AG04450 (cell line): ENCODE results near the gene STOML1. TPM values are rescaled to one million over a fixed set of nuclear protein-coding genes. Genes with fewer than 3 reads are reported as not detected.
"Not testable (repeated sequence)": the region's sequence is repeated elsewhere in the genome, so short reads cannot be mapped to it uniquely, and the experiment has no call there.

Experiments
- CTCF ChIA-PET: fragments of 300-600, 350-600 bp; formaldehyde crosslinking; extraction: SDS; loops from one replicate; lab custom pipeline; 2022; ENCODE audit warnings: antibody characterized with exemption, inconsistent platforms; lab: Charles Lee
- POLR2A ChIA-PET: fragments of 350-600 bp; formaldehyde crosslinking; extraction: SDS; loops from one replicate; lab custom pipeline; 2021; ENCODE audit warnings: antibody characterized with exemption, inconsistent platforms; lab: Yijun Ruan, JAX
- DNase-seq: peaks from one replicate; pipeline ENCODE4 v3.0.0-alpha.2; 2011; ENCODE audit warnings: low read depth, low spot score
- H3K27ac ChIP-seq: one replicate; pipeline ENCODE4 v1.5.1; 2012; ENCODE audit warnings: low read depth, low read length, control low read depth
- H3K27me3 ChIP-seq: one replicate; pipeline ENCODE4 v1.6.0; 2012; ENCODE audit warnings: low read length; ENCODE audit not compliant: control insufficient read depth, insufficient read depth
- H3K4me3 ChIP-seq: 2 replicates; pipeline ENCODE4 v1.5.1; 2011; ENCODE audit warnings: mild to moderate bottlenecking, low read depth, low read length, control low read depth
- H3K9me3 ChIP-seq: 2 replicates; pipeline ENCODE4 v1.5.1; 2012; ENCODE audit warnings: low read length; ENCODE audit not compliant: control insufficient read depth, insufficient read depth
- polyA plus RNA-seq: library from polyadenylated mRNA; depleted of rRNA; stranded (reverse); fragments of >200 nt; gene quantifications from 2 replicates; pipeline ENCODE4 v1.2.3, GENCODE V29; 2011
- TF ChIP-seq, protein P1 (sequence below): IDR thresholded peaks from 2 replicates; pipeline ENCODE4 v1.5.1; 2011; ENCODE audit warnings: low read depth, low read length, control low read depth, inconsistent platforms

The STOML1 gene
- polyA plus RNA-seq, 1 experiment, result 7.3 TPM

DNA sequence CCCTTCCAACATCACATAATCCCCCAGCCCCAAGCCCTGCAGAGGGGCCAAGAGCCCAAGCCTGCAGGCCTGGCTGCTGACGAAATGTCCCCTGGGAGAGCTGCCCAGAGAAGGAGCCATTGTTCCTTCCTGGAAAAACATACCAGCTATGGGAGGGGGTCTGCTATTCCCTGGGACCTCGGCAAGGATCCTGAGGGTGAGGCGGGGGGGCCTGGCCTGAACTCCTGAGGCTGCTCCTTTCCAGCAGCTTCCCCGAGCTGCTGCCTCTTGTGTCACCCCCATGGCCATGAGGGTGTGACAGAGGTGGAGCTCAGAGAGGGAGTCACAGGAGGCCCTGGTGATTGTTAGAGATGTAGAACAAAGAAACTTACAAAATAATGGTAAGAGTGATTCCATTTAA lies 53.0 kb downstream of the STOML1 start:
- peak overlapping the region; percentile 31 for H3K27ac ChIP-seq
- no peak overlapping the region for H3K4me3 ChIP-seq
- POLR2A ChIA-PET, result no interaction called here
- no peak for DNase-seq
- TF ChIP-seq, protein P1, sequence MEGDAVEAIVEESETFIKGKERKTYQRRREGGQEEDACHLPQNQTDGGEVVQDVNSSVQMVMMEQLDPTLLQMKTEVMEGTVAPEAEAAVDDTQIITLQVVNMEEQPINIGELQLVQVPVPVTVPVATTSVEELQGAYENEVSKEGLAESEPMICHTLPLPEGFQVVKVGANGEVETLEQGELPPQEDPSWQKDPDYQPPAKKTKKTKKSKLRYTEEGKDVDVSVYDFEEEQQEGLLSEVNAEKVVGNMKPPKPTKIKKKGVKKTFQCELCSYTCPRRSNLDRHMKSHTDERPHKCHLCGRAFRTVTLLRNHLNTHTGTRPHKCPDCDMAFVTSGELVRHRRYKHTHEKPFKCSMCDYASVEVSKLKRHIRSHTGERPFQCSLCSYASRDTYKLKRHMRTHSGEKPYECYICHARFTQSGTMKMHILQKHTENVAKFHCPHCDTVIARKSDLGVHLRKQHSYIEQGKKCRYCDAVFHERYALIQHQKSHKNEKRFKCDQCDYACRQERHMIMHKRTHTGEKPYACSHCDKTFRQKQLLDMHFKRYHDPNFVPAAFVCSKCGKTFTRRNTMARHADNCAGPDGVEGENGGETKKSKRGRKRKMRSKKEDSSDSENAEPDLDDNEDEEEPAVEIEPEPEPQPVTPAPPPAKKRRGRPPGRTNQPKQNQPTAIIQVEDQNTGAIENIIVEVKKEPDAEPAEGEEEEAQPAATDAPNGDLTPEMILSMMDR, result no peak
- no peaks in the 10 kb centered on the region for H3K27me3 ChIP-seq
- CTCF ChIA-PET, result interaction anchor here (0.9 to 2.6 kb wide), 4 partner anchors 11 to 34 kb away, joined by 3 to 7 read pairs (median 4); no protein-coding TSS in a partner anchor
- no peaks in the 10 kb centered on the region for H3K9me3 ChIP-seq

DNA sequence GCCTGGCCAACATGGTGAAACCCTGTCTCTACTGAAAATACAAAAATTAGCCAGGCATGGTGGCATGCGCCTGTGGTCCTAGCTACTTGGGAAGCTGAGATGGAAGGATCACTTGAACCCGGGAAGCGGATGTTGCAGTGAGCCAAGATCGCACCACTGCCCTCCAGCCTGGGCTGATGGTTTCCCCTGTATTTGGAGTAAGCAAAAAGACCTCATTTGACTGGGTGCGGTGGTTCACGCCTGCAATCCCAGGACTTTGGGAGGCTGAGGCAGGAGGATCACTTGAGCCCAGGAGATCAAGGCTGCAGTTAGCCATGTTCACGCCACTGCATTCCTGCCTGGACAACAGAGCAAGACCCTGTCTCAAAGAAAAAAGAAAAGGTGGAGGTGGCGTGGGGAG lies 53.6 kb downstream of the STOML1 start:
- H3K9me3 ChIP-seq, H3K27me3 ChIP-seq, H3K4me3 ChIP-seq, POLR2A ChIA-PET, DNase-seq, H3K27ac ChIP-seq: not testable (repeated sequence)
- CTCF ChIA-PET, result interaction anchor here (0.9 to 1.4 kb wide), 2 partner anchors 11 to 13 kb away, joined by 4 to 5 read pairs; no protein-coding TSS in a partner anchor

DNA sequence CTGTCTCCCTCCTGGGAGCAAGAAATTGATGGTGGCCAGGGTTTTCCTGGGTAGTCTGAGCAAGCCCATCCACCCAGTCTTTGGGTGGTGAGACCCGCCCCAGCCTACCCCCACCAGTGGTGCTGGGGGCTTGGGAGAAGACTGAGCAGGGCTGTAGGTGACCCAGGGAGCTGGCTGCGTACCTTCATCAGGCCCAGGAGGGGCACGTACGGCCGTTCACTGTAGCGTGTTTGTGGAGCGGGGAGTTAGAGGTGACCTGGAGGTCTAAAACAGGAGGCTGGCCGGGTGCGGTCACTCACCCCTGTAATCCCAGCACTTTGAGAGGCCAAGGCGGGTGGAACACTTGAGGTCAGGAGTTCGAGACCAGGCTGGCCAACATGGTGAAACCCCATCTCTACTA lies 54.4 kb downstream of the STOML1 start:
- H3K9me3 ChIP-seq, result no peaks in the 10 kb centered on the region
- ChIA-PET CTCF (interaction anchor here (0.8 to 2.3 kb wide), 2 partner anchors 13 to 26 kb away, joined by 3 to 11 read pairs; no protein-coding TSS in a partner anchor), POLR2A (no interaction called here)
- TF ChIP-seq, protein P1, result no peak
- H3K27me3 ChIP-seq, result no peaks in the 10 kb centered on the region
- H3K27ac ChIP-seq, result no peak overlapping the region
- no peak for DNase-seq
- H3K4me3 ChIP-seq, result no peak overlapping the region

DNA sequence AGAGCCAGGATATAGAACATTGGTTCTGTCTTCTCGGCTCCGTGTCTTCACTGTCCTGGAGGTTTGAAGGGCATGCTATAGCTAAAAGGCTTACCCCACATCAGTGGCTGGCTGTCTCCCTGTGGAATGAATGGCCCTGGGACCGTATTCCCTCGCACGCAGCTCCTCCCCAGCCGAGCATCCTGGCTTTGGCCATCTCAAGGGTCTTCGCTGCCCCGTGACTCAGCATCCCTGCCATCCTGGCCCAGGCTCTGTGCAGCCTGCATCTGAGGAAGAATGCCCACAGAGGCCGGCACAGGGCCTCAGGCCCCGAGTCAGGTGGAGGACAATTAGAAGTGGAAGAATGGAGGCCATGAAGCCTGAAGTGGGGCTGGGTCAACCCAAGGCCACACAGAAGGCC lies 54.8 kb downstream of the STOML1 start:
- Histone ChIP-seq H3K4me3 (no peak overlapping the region), H3K9me3 (no peaks in the 10 kb centered on the region), H3K27ac (no peak overlapping the region), H3K27me3 (no peaks in the 10 kb centered on the region)
- TF ChIP-seq, protein P1, result no peak
- no peak for DNase-seq
- POLR2A ChIA-PET, result interaction anchor here (2.5 kb wide), 1 partner anchor 10 kb away, joined by 17 read pairs; the partner anchor contains the start of gene LOXL1
- CTCF ChIA-PET, result interaction anchor here (0.8 to 2.7 kb wide), 5 partner anchors 11 to 31 kb away, joined by 3 to 11 read pairs (median 5); no protein-coding TSS in a partner anchor

DNA sequence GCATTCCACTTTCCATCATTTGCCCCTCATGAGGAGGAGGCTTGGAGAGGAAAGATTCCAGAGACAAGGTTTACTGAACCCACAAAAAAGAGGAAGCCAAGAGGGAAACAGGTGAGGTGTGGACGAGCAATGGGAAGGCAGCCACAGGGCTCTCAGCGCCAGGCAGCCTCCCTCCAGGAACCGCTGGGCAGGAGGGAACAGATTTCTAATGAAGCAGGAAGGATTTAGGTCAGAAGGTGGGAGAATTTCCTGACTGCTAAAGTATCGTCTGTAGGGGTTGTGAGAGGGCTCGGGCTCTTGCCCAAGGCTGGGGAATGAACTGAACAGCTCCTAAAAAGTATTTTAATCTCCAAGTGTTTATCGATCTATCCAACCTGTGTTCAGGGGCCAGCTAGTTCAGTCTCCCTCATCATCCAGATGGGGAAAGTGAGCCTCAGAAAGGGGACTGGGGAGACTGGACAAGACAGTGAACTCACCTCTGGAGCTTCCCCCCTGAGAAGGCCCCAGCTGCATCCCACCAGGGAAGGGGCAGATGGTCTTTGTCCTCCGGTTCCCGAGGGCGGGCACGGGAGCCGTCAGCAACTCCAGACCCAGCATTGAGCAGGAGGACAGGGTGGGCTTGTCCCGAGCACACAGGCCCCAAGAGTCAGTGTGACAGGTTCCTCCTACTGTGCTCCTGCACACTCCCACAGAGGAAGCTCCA lies 55.4 kb downstream of the STOML1 start:
- TF ChIP-seq, protein P1, result no peak
- Histone ChIP-seq H3K4me3 (no peak overlapping the region), H3K27ac (peak overlapping the region; percentile 47), H3K27me3 (no peaks in the 10 kb centered on the region), H3K9me3 (no peaks in the 10 kb centered on the region)
- DNase-seq, result no peak
- POLR2A ChIA-PET, result interaction anchor here (1.2 to 2.5 kb wide), 2 partner anchors 10 to 14 kb away, joined by 3 to 17 read pairs; partner anchors contain the start of gene LOXL1
- CTCF ChIA-PET, result interaction anchor here (1.0 to 2.7 kb wide), 9 partner anchors 9 to 63 kb away, joined by 3 to 11 read pairs (median 5); partner anchors contain the start of gene TBC1D21
